Adrenal gland (tissue), 5 donors: ENCODE measurements around the gene DHRS7B.

Source experiments
- CTCF ChIP-seq, 6 experiments: fragments of 450-650 bp in 4 of 6; fragments of 200-600 bp in 2 of 6; sonication (generic) in 1 of 6; IDR thresholded peaks; 1 replicate in 5 of 6; 2 replicates in 1 of 6; pipeline versions ENCODE4 v1.5.1 to v1.8.0; 2016 to 2021; ENCODE audit warnings: antibody characterized with exemption in 6 of 6, mild to moderate bottlenecking in 2 of 6, moderate library complexity in 1 of 6
- POLR2A ChIP-seq, 2 donors: fragments of 450-650 bp; IDR thresholded peaks; one replicate each; pipeline ENCODE4 v1.6.1; 2017; ENCODE audit warnings: antibody characterized with exemption in 2 of 2, mild to moderate bottlenecking in 2 of 2, moderate library complexity in 1 of 2
- donor health status: DM: no; HTN: no; CAD: no.

GRCh38 chr17:21217346-21217745, 90.6 kb downstream of the DHRS7B start:
- TF ChIP-seq POLR2A (IDR thresholded peaks at IDR 0.05) (no peak), CTCF (IDR thresholded peaks at IDR 0.05) (no peak)
